ENCODE results near the gene DNAH6. TPM values are rescaled to one million over a fixed set of nuclear protein-coding genes. Genes with fewer than 3 reads are reported as not detected.

Gene DNAH6
- total RNA-seq, 4 donors from 2014 or later, result 0.04 to 0.67 (median 0.27) TPM

DNA sequence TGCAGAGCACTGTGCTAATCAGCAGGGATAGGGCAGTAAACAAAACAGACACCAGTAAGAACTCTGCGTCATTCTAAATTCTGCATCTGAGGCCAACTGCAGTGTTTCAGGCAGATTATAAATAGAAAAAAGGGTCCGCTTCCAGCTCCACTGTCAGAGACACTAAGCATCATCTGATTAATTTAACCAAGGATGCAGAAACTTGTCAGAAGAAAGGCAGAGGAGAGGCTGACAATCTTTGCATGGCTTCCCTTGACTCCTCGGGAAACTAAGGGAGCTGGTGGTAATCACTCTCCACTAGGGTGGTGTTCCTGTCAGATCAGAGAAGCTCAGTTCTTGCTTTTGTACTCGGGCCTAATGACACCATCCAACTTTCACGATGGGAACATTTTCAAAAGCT, 123.5 kb downstream of the DNAH6 start:
- H3K4me1 ChIP-seq, result no peaks in the 10 kb centered on the region
- no peak for TF ChIP-seq POLR2AphosphoS5 (IDR thresholded peaks at IDR 0.05)
- TF ChIP-seq CTCF (IDR thresholded peaks at IDR 0.05), result no peak
- no peak for TF ChIP-seq POLR2A (IDR thresholded peaks at IDR 0.05)
- no peak for TF ChIP-seq EP300 (IDR thresholded peaks at IDR 0.05)
- H3K4me3 ChIP-seq, result no peak overlapping the region
- H3K27me3 ChIP-seq, result no peaks in the 10 kb centered on the region
- no peaks in the 10 kb centered on the region for H3K9me3 ChIP-seq
- H3K36me3 ChIP-seq, result no peaks in the 10 kb centered on the region
- H3K27ac ChIP-seq, result no peak overlapping the region
- WGBS, 2 donors (ENCODE audit: low coverage in 1 of 2), result 50 to 51% methylated on average over 3 to 5 of the region's 5 CpGs
- no peak for ATAC-seq

GRCh38 chr2:84640411-84640810, 124.1 kb downstream of the DNAH6 start:
- TF ChIP-seq CTCF (IDR thresholded peaks at IDR 0.05), result no peak
- TF ChIP-seq POLR2A (IDR thresholded peaks at IDR 0.05), result no peak
- no peak for TF ChIP-seq POLR2AphosphoS5 (IDR thresholded peaks at IDR 0.05)
- no peak for TF ChIP-seq EP300 (IDR thresholded peaks at IDR 0.05)
- H3K9me3 ChIP-seq, result no peaks in the 10 kb centered on the region
- ATAC-seq, result no peak
- WGBS, 2 donors (ENCODE audit: low coverage in 1 of 2), result 63 to 83% methylated on average over 2 of the region's 2 CpGs
- no peaks in the 10 kb centered on the region for H3K27me3 ChIP-seq
- no peak overlapping the region for H3K27ac ChIP-seq
- no peaks in the 10 kb centered on the region for H3K36me3 ChIP-seq
- no peak overlapping the region for H3K4me3 ChIP-seq
- no peaks in the 10 kb centered on the region for H3K4me1 ChIP-seq

DNA sequence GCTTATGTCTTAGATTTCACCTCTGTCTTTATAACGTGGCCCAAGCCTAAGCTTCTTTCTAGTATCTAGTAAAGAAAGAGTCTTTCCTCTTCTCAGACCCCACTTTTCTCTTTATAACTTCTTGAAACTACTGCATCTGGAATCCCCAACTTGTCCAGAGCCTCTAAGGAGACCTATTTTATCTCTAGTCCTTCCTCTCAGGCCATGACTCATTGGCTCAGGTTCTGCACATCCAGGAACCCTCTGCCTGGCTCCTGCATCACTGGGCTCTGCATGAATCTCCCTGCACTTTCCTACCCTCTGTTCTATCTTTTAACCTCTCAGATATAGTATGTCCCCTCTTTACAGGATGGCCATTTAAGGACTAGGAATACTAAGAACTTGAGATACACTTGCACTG, 124.7 kb downstream of the DNAH6 start:
- no peaks in the 10 kb centered on the region for H3K27me3 ChIP-seq
- 80 to 100% methylated on average over 1 of the region's 1 CpG for WGBS, 2 donors (ENCODE audit: low coverage in 1 of 2)
- H3K4me3 ChIP-seq, result no peak overlapping the region
- no peaks in the 10 kb centered on the region for H3K9me3 ChIP-seq
- H3K27ac ChIP-seq, result no peak overlapping the region
- TF ChIP-seq POLR2A (IDR thresholded peaks at IDR 0.05) (no peak), CTCF (IDR thresholded peaks at IDR 0.05) (no peak), POLR2AphosphoS5 (IDR thresholded peaks at IDR 0.05) (no peak), EP300 (IDR thresholded peaks at IDR 0.05) (no peak)
- ATAC-seq, result no peak
- no peaks in the 10 kb centered on the region for H3K36me3 ChIP-seq
- no peaks in the 10 kb centered on the region for H3K4me1 ChIP-seq

GRCh38 chr2:84643991-84644390, 127.7 kb downstream of the DNAH6 start:
- Histone ChIP-seq H3K36me3 (no peaks in the 10 kb centered on the region), H3K27ac (no peak overlapping the region), H3K4me1 (no peaks in the 10 kb centered on the region), H3K27me3 (no peaks in the 10 kb centered on the region), H3K4me3 (no peak overlapping the region), H3K9me3 (no peaks in the 10 kb centered on the region)
- TF ChIP-seq EP300 (IDR thresholded peaks at IDR 0.05), result no peak
- no peak for TF ChIP-seq POLR2AphosphoS5 (IDR thresholded peaks at IDR 0.05)
- no peak for TF ChIP-seq CTCF (IDR thresholded peaks at IDR 0.05)
- no peak for TF ChIP-seq POLR2A (IDR thresholded peaks at IDR 0.05)
- ATAC-seq, result no peak
- WGBS, 2 donors (ENCODE audit: low coverage in 1 of 2), result 59 to 69% methylated on average over 3 of the region's 3 CpGs

GRCh38 chr2:84646514-84646913, 130.2 kb downstream of the DNAH6 start:
- H3K36me3 ChIP-seq, result no peaks in the 10 kb centered on the region
- no peak overlapping the region for H3K27ac ChIP-seq
- ATAC-seq, result no peak
- H3K9me3 ChIP-seq, result no peaks in the 10 kb centered on the region
- no peak overlapping the region for H3K4me3 ChIP-seq
- TF ChIP-seq EP300 (IDR thresholded peaks at IDR 0.05), result no peak
- no peaks in the 10 kb centered on the region for H3K4me1 ChIP-seq
- no peaks in the 10 kb centered on the region for H3K27me3 ChIP-seq

- TF ChIP-seq CTCF (IDR thresholded peaks at IDR 0.05), result no peak
- no peak for TF ChIP-seq EP300 (IDR thresholded peaks at IDR 0.05)
- no peak for TF ChIP-seq POLR2AphosphoS5 (IDR thresholded peaks at IDR 0.05)
- no peak for TF ChIP-seq POLR2A (IDR thresholded peaks at IDR 0.05)
- ATAC-seq, result no peak
Observed at GRCh38 chr2:84647267-84647666, 131.0 kb downstream of the DNAH6 start.

More at GRCh38 chr2:84647267-84647666, 131.0 kb downstream of the DNAH6 start:
- Histone ChIP-seq H3K4me3 (no peak overlapping the region), H3K4me1 (no peaks in the 10 kb centered on the region), H3K9me3 (no peaks in the 10 kb centered on the region), H3K27me3 (no peaks in the 10 kb centered on the region), H3K36me3 (no peaks in the 10 kb centered on the region), H3K27ac (no peak overlapping the region)

All from gastroesophageal sphincter (tissue), 4 donors.